ENCODE data around the gene HELZ2.
A peak's percentile ranks its signal among the peaks of the same experiment; 100 is the strongest.
"Not testable (repeated sequence)": the region's sequence is repeated elsewhere in the genome, so short reads cannot be mapped to it uniquely, and the experiment has no call there.

HELZ2 gene

GRCh38 chr20:63606686-63607085, 32.6 kb upstream of the HELZ2 start:
- Mint-ChIP-seq H3K27me3 (ENCODE audit: low read depth) (no peaks in the 10 kb centered on the region), H3K4me3 (no peak overlapping the region), H3K27ac (no peak overlapping the region), H3K4me1 (ENCODE audit: low read depth) (peaks cover 4% of the 10 kb centered on the region), H3K36me3 (ENCODE audit: low read depth) (peaks cover 15% of the 10 kb centered on the region), H3K9me3 (no peaks in the 10 kb centered on the region)

DNA sequence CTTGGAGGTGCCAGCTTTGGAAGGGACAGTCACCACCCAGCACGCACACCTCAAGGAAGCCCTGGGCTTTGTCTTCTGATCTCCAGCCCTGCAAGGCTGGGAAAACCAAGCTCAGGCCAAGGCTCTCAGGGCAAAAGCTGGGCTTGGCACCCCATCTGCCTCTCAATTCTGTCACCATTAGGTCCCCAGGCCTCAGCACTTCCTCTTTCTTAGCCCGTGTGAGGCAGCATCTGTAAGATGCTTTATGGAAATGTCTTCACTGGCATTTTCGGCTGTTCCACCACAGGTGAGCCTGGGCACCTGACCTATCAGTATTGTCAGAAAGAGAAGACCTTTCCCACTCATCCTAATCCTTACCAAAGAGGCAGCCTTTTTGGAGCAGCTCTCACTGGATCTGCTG, 28.3 kb upstream of the HELZ2 start:
- peaks cover 4% of the 10 kb centered on the region for H3K4me1 Mint-ChIP-seq (ENCODE audit: low read depth)
- H3K27me3 Mint-ChIP-seq (ENCODE audit: low read depth), result no peaks in the 10 kb centered on the region
- no peak overlapping the region for H3K27ac Mint-ChIP-seq
- H3K4me3 Mint-ChIP-seq, result no peak overlapping the region
- peaks cover 34% of the 10 kb centered on the region for H3K36me3 Mint-ChIP-seq (ENCODE audit: low read depth)
- no peaks in the 10 kb centered on the region for H3K9me3 Mint-ChIP-seq

- H3K36me3 Mint-ChIP-seq (ENCODE audit: low read depth), result peaks cover 34% of the 10 kb centered on the region
- not testable (repeated sequence) for H3K9me3 Mint-ChIP-seq; H3K4me1 Mint-ChIP-seq (ENCODE audit: low read depth); H3K4me3 Mint-ChIP-seq; H3K27me3 Mint-ChIP-seq (ENCODE audit: low read depth)
- H3K27ac Mint-ChIP-seq, result peak overlapping the region; percentile 62
These were observed 27.6 kb upstream of the HELZ2 start for GRCh38 chr20:63601679-63602078.

GRCh38 chr20:63599396-63600050, 25.5 kb upstream of the HELZ2 start:
- Mint-ChIP-seq H3K36me3 (ENCODE audit: low read depth) (peaks cover 38% of the 10 kb centered on the region), H3K4me3 (no peak overlapping the region), H3K27ac (no peak overlapping the region), H3K4me1 (ENCODE audit: low read depth) (peaks cover 4% of the 10 kb centered on the region), H3K27me3 (ENCODE audit: low read depth) (no peaks in the 10 kb centered on the region), H3K9me3 (no peaks in the 10 kb centered on the region)

- Mint-ChIP-seq H3K4me1 (ENCODE audit: low read depth) (peaks cover 4% of the 10 kb centered on the region), H3K27ac (no peak overlapping the region), H3K36me3 (ENCODE audit: low read depth) (peaks cover 34% of the 10 kb centered on the region), H3K27me3 (ENCODE audit: low read depth) (no peaks in the 10 kb centered on the region), H3K4me3 (no peak overlapping the region), H3K9me3 (no peaks in the 10 kb centered on the region)
These were observed 24.7 kb upstream of the HELZ2 start for GRCh38 chr20:63598479-63599395.

GRCh38 chr20:63597651-63598478, 23.8 kb upstream of the HELZ2 start:
- H3K4me3 Mint-ChIP-seq, result no peak overlapping the region
- no peak overlapping the region for H3K27ac Mint-ChIP-seq
- no peaks in the 10 kb centered on the region for H3K9me3 Mint-ChIP-seq
- H3K27me3 Mint-ChIP-seq (ENCODE audit: low read depth), result no peaks in the 10 kb centered on the region
- peaks cover 35% of the 10 kb centered on the region for H3K36me3 Mint-ChIP-seq (ENCODE audit: low read depth)
- peaks cover 2% of the 10 kb centered on the region for H3K4me1 Mint-ChIP-seq (ENCODE audit: low read depth)

DNA sequence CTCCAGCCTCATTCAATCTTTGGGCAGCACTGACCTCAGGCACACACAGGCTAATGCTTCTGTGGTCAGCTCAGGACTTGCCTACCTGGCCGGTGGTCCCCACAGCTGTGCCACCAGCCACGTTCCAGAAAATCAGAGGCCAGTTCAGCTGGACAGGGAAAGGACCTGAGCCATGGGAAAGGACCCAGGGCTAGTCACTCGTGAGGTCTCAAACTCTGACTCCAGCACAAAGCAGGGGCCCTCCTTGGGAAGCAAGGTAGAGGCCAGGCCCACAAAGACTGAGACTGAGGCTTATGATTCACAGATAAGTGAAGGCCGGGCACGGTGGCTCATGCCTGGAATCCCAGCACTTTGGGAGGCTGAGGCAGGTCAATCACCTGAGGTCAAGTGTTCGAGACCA, 22.4 kb upstream of the HELZ2 start:
- H3K27ac Mint-ChIP-seq, result no peak overlapping the region
- H3K4me3 Mint-ChIP-seq, result no peak overlapping the region
- no peaks in the 10 kb centered on the region for H3K27me3 Mint-ChIP-seq (ENCODE audit: low read depth)
- peaks cover 34% of the 10 kb centered on the region for H3K36me3 Mint-ChIP-seq (ENCODE audit: low read depth)
- no peaks in the 10 kb centered on the region for H3K9me3 Mint-ChIP-seq
- H3K4me1 Mint-ChIP-seq (ENCODE audit: low read depth), result no peaks in the 10 kb centered on the region

DNA sequence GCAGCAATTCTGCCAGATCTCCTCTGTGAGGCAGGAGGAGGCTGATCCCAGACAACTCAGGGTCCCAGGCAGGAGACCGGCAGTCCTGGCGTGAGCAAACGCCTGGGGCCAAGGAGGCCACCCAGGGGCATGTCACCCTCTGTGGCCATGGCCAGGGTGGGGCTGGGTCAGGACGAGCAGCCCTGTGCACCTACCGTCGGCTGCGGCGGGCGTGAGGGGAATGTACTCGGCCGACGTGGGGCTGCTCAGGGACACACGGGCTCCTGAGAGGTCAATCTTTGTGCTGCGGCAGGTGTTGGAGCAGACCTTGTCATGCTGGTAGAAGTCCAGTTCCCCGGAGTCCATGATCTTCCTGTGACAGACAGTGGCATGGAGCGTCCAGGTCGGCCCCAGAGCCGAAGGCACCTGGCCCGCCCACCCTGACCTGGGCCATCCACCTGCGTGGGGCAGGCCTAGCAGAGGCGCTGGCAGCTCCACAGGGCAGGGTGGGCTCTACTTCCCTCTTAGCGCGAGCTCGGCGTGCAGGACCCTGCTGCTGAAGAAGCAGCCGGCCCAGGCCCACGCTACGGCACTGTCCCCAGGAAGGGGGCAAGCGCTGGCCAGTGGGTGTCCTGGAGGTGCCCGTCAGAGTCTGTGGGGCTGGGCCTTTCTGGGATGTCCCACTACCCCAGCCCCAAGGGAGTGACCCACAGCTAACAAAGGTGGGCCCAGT, 21.5 kb upstream of the HELZ2 start:
- Mint-ChIP-seq H3K9me3 (no peaks in the 10 kb centered on the region), H3K4me1 (ENCODE audit: low read depth) (no peaks in the 10 kb centered on the region), H3K4me3 (no peak overlapping the region), H3K27ac (no peak overlapping the region), H3K27me3 (ENCODE audit: low read depth) (no peaks in the 10 kb centered on the region), H3K36me3 (ENCODE audit: low read depth) (peaks cover 36% of the 10 kb centered on the region)

DNA sequence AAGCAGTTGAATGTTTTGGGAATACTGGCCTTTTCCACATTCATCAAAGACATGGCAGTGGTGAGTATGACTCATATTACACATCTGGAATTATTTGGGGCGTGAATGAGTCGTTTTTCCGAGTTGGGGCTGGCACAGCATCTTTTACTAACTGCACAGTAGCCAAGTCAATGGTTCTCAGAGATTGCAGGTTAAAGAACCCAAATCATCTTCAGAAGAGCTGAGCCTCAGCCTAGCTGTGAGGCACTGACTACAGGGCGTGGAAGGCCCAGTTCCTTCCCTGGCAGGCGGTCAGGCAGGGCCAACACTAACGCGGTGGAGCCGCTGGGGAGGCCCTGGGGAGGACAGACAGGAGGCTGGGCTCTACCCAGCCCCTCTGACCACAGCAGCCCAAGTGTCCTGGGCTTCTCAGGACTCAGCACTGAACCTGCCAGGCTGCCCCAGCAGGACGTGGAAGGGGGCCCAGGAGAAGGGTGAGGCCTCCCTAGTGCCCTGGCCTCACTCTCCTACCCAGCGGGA, 20.1 kb upstream of the HELZ2 start:
- Mint-ChIP-seq H3K27me3 (ENCODE audit: low read depth) (no peaks in the 10 kb centered on the region), H3K4me1 (ENCODE audit: low read depth) (no peaks in the 10 kb centered on the region), H3K4me3 (no peak overlapping the region), H3K9me3 (no peaks in the 10 kb centered on the region), H3K36me3 (ENCODE audit: low read depth) (peaks cover 38% of the 10 kb centered on the region), H3K27ac (no peak overlapping the region)

- peaks cover 36% of the 10 kb centered on the region for H3K36me3 Mint-ChIP-seq (ENCODE audit: low read depth)
- no peaks in the 10 kb centered on the region for H3K27me3 Mint-ChIP-seq (ENCODE audit: low read depth)
These were observed 18.6 kb upstream of the HELZ2 start for GRCh38 chr20:63592661-63593060.

GRCh38 chr20:63591786-63592355, 17.8 kb upstream of the HELZ2 start:
- H3K27me3 Mint-ChIP-seq (ENCODE audit: low read depth), result no peaks in the 10 kb centered on the region
- no peak overlapping the region for H3K4me3 Mint-ChIP-seq
- no peaks in the 10 kb centered on the region for H3K9me3 Mint-ChIP-seq
- peaks cover 33% of the 10 kb centered on the region for H3K36me3 Mint-ChIP-seq (ENCODE audit: low read depth)
- H3K27ac Mint-ChIP-seq, result no peak overlapping the region
- H3K4me1 Mint-ChIP-seq (ENCODE audit: low read depth), result no peaks in the 10 kb centered on the region

More at GRCh38 chr20:63592661-63593060, 18.6 kb upstream of the HELZ2 start:
- no peaks in the 10 kb centered on the region for H3K9me3 Mint-ChIP-seq
- H3K4me1 Mint-ChIP-seq (ENCODE audit: low read depth), result no peaks in the 10 kb centered on the region
- H3K4me3 Mint-ChIP-seq, result no peak overlapping the region
- H3K27ac Mint-ChIP-seq, result no peak overlapping the region

DNA sequence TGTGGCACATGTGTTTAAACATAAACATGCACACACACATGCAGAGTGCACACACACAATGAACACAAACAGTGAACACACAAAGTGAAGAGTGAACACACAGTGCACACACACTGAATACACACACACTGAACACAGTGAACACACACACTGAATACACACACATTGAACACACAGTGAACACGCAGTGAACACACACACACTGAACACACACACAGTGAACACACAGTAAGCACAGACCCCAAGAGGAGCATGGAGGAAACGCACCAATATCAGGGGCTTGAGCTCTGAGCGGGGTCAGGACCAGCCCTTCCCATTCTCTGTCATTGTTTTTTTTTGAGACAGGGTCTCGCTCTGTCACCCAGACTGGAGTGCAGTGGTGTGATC, 17.1 kb upstream of the HELZ2 start:
- Mint-ChIP-seq H3K4me3 (no peak overlapping the region), H3K4me1 (ENCODE audit: low read depth) (no peaks in the 10 kb centered on the region), H3K27me3 (ENCODE audit: low read depth) (no peaks in the 10 kb centered on the region), H3K36me3 (ENCODE audit: low read depth) (peaks cover 33% of the 10 kb centered on the region), H3K27ac (no peak overlapping the region), H3K9me3 (no peaks in the 10 kb centered on the region)

DNA sequence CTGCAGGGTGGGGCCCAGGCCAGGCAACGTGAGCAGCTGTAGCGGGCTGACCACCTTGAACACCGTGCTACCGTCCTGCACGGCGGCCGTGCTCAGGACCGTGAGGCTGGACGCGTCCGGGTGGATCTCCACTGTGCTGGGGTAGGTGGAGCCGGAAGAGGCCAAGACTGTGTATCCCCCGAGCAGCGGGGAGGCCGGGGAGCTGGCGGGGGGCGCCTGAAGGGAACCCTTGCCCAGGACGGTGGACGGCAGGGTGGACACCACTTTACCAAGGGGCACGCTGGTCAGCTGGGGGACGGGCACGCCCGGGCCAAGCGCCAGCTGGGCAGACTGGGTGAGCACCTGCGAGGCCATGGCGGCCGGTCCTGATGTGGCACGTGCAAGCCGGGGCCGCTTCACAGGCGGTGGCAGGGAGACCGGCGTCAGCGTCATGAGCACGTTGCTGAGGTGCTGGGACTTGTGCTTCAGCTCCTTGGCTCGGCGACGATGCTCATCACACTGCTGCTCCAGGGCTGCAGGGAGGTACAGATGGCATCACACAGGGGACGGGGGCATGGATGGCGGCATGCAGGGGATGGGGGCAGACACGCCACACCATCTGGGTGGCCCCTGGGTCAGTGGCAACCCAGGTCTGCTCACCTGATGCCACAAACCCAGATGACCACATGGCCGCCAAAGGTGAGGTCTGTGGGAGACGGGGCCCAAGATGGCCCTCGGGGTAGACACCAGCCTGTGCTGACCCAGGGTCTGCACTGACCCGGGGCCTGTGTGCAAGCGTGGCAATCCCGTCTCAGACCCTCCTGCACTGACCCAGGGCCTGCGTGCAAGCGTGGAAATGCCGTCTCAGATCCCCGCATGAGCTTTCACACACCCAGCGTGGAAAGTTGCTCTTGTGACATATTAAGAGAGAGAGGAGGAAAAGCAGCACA, 16.4 kb upstream of the HELZ2 start:
- Mint-ChIP-seq H3K36me3 (ENCODE audit: low read depth) (peaks cover 32% of the 10 kb centered on the region), H3K27me3 (ENCODE audit: low read depth) (no peaks in the 10 kb centered on the region), H3K9me3 (no peaks in the 10 kb centered on the region), H3K4me1 (ENCODE audit: low read depth) (no peaks in the 10 kb centered on the region), H3K27ac (no peak overlapping the region), H3K4me3 (no peak overlapping the region)

Data from T-helper 1 cell treated with Interleukin-12 subunit alpha and Interleukin-12 subunit beta and Interleukin-4 antibody, amounts not matched to agents 30 μg/mL and 1 μg/mL, for 36 hours (primary cell).